Uterus (tissue), 2 donors: ENCODE measurements around the gene SMPD4.

Experiments
- POLR2A ChIP-seq, 2 donors: fragments of 450-650 bp; IDR thresholded peaks; one replicate each; pipeline ENCODE4 v1.6.1; 2016; ENCODE audit warnings: antibody characterized with exemption in 2 of 2, mild to moderate bottlenecking in 1 of 2, moderate library complexity in 1 of 2
- TF ChIP-seq, protein P1 (sequence below), 4 experiments: fragments of 200-600 bp in 2 of 4; fragments of 450-650 bp in 2 of 4; sonication (generic) in 2 of 4; IDR thresholded peaks; one replicate each; pipeline ENCODE4 v1.5.1; 2016 to 2019; ENCODE audit warnings: antibody characterized with exemption in 4 of 4, mild to moderate bottlenecking in 2 of 4, moderate library complexity in 1 of 4

GRCh38 chr2:130190237-130190636 is 8.8 kb upstream of the SMPD4 start:
- TF ChIP-seq, protein P1, sequence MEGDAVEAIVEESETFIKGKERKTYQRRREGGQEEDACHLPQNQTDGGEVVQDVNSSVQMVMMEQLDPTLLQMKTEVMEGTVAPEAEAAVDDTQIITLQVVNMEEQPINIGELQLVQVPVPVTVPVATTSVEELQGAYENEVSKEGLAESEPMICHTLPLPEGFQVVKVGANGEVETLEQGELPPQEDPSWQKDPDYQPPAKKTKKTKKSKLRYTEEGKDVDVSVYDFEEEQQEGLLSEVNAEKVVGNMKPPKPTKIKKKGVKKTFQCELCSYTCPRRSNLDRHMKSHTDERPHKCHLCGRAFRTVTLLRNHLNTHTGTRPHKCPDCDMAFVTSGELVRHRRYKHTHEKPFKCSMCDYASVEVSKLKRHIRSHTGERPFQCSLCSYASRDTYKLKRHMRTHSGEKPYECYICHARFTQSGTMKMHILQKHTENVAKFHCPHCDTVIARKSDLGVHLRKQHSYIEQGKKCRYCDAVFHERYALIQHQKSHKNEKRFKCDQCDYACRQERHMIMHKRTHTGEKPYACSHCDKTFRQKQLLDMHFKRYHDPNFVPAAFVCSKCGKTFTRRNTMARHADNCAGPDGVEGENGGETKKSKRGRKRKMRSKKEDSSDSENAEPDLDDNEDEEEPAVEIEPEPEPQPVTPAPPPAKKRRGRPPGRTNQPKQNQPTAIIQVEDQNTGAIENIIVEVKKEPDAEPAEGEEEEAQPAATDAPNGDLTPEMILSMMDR (IDR thresholded peaks at IDR 0.05): no peak
- no peak for TF ChIP-seq POLR2A (IDR thresholded peaks at IDR 0.05)
